22Rv1 (cell line): ENCODE data around the gene NAPA.

Experiments
- ZFX ChIP-seq: fragments of 450-650 bp; IDR thresholded peaks from 2 replicates; pipeline ENCODE4 v1.6.1; 2017; ENCODE audit warnings: antibody characterized with exemption, borderline replicate concordance
- TF ChIP-seq, protein P1 (sequence below): fragments of 450-650 bp; IDR thresholded peaks from 2 replicates; pipeline ENCODE4 v1.5.1; 2017; ENCODE audit warnings: mild to moderate bottlenecking

- TF ChIP-seq, protein P1, sequence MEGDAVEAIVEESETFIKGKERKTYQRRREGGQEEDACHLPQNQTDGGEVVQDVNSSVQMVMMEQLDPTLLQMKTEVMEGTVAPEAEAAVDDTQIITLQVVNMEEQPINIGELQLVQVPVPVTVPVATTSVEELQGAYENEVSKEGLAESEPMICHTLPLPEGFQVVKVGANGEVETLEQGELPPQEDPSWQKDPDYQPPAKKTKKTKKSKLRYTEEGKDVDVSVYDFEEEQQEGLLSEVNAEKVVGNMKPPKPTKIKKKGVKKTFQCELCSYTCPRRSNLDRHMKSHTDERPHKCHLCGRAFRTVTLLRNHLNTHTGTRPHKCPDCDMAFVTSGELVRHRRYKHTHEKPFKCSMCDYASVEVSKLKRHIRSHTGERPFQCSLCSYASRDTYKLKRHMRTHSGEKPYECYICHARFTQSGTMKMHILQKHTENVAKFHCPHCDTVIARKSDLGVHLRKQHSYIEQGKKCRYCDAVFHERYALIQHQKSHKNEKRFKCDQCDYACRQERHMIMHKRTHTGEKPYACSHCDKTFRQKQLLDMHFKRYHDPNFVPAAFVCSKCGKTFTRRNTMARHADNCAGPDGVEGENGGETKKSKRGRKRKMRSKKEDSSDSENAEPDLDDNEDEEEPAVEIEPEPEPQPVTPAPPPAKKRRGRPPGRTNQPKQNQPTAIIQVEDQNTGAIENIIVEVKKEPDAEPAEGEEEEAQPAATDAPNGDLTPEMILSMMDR = no peak
- TF ChIP-seq ZFX = no peak
These were observed 26.7 kb upstream of the NAPA start for GRCh38 chr19:47541518-47541917.
